C4-2B (cell line): ENCODE results near the gene FRMPD1.

Experiments
- CTCF ChIP-seq: fragments of 450-650 bp; conservative IDR thresholded peaks from 2 replicates; pipeline ENCODE4 v1.5.1; 2017; ENCODE audit warnings: mild to moderate bottlenecking
- ZFX ChIP-seq: fragments of 450-650 bp; IDR thresholded peaks from 2 replicates; pipeline ENCODE4 v1.6.1; 2017

- TF ChIP-seq CTCF = no peak
- TF ChIP-seq ZFX = no peak
Observed at GRCh38 chr9:37790096-37790495, 139.3 kb downstream of the FRMPD1 start.
